HCT116 (cell line): ENCODE data around the gene NPPB.
"Not testable (repeated sequence)": the region's sequence is repeated elsewhere in the genome, so short reads cannot be mapped to it uniquely, and the experiment has no call there.

Source experiments
- CTCF ChIP-seq, 3 experiments: fragments of 200-600 bp in 1 of 3; sonication (generic) in 1 of 3; IDR thresholded peaks in 2 of 3; conservative IDR thresholded peaks in 1 of 3; 2 replicates each; pipeline ENCODE4 v1.5.1; 2012 to 2017; ENCODE audit warnings: low read depth in 2 of 3, low read length in 2 of 3, antibody characterized with exemption in 1 of 3, borderline replicate concordance in 1 of 3, control low read depth in 1 of 3, mild to moderate bottlenecking in 1 of 3, mixed read lengths in 1 of 3, mixed run types in 1 of 3, moderate library complexity in 1 of 3; ENCODE audit not compliant: insufficient read depth in 1 of 3
- EZH2 ChIP-seq: fragments of 200-600 bp; sonication (generic); IDR thresholded peaks from 2 replicates; pipeline ENCODE4 v1.6.1; 2017; ENCODE audit warnings: antibody characterized with exemption, mixed run types
- EZH2phosphoT487 ChIP-seq: fragments of 200-600 bp; IDR thresholded peaks from 2 replicates; pipeline ENCODE4 v1.6.1; 2018; ENCODE audit warnings: antibody characterized with exemption, borderline replicate concordance
- FOSL1 ChIP-seq: IDR thresholded peaks from 2 replicates; pipeline ENCODE4 v1.6.1; 2012; ENCODE audit warnings: low read depth
- JUND ChIP-seq: IDR thresholded peaks from 2 replicates; pipeline ENCODE4 v1.6.1; 2012
- MAX ChIP-seq: IDR thresholded peaks from 2 replicates; pipeline ENCODE4 v1.6.1; 2012
- POLR2A ChIP-seq: IDR thresholded peaks from 2 replicates; pipeline ENCODE4 v1.7.0; 2011; ENCODE audit warnings: borderline replicate concordance; ENCODE audit not compliant: insufficient read depth, insufficient read length; ENCODE audit errors: extremely low read depth
- RAD21 ChIP-seq: IDR thresholded peaks from 2 replicates; pipeline ENCODE4 v1.6.1; 2012; ENCODE audit warnings: low read depth, mild to moderate bottlenecking
- REST ChIP-seq: IDR thresholded peaks from 2 replicates; pipeline ENCODE4 v1.6.1; 2012; ENCODE audit warnings: low read depth
- SP1 ChIP-seq: IDR thresholded peaks from 2 replicates; pipeline ENCODE4 v1.6.1; 2012; ENCODE audit warnings: low read depth
- TCF7L2 ChIP-seq: IDR thresholded peaks from 2 replicates; pipeline ENCODE4 v1.7.0; 2011; ENCODE audit warnings: borderline replicate concordance, inconsistent platforms; ENCODE audit not compliant: insufficient read depth, insufficient read length; ENCODE audit errors: extremely low read depth
- YY1 ChIP-seq: IDR thresholded peaks from 2 replicates; pipeline ENCODE4 v1.6.1; 2011; ENCODE audit warnings: low read length, low read depth, moderate library complexity, mild to moderate bottlenecking; ENCODE audit not compliant: insufficient replicate concordance; ENCODE audit errors: extremely low read depth
- ZBTB33 ChIP-seq: IDR thresholded peaks from 2 replicates; pipeline ENCODE4 v1.6.1; 2011; ENCODE audit warnings: mild to moderate bottlenecking, low read length, moderate library complexity; ENCODE audit not compliant: insufficient replicate concordance; ENCODE audit errors: extremely low read depth
- ZNF274 ChIP-seq: fragments of 200-500 bp; sonication (Bioruptor generic); IDR thresholded peaks from 2 replicates; pipeline ENCODE4 v1.6.1; 2014; ENCODE audit warnings: mild to moderate bottlenecking, low read depth, low read length, inconsistent platforms

GRCh38 chr1:11894501-11894900 is 35.8 kb upstream of the NPPB start:
- not testable (repeated sequence) for TF ChIP-seq POLR2A; CTCF (IDR thresholded peaks at IDR 0.05 in 2 of 3, conservative IDR thresholded peaks at IDR 0.05 in 1 of 3; ENCODE audit: borderline replicate concordance in 1 of 3, insufficient read depth in 1 of 3, low read depth in 2 of 3, low read length in 2 of 3); JUND; MAX; ZNF274; RAD21; TCF7L2; FOSL1; EZH2phosphoT487; REST; YY1; ZBTB33; SP1; EZH2
